Stromal cell of bone marrow (primary cell): ENCODE results near the gene TEX10.

Experiments
- DNase-seq: peaks from one replicate; pipeline ENCODE4 v3.0.0-alpha.2; 2012; ENCODE audit warnings: low read depth

Gene TEX10

GRCh38 chr9:100284247-100284646 is 68.5 kb downstream of the TEX10 start:
- DNase-seq = no peak

GRCh38 chr9:100282388-100282719 is 70.4 kb downstream of the TEX10 start:
- no peak for DNase-seq

- DNase-seq = no peak
Measured at GRCh38 chr9:100281676-100282387, 70.9 kb downstream of the TEX10 start.

- DNase-seq = no peak
Measured at GRCh38 chr9:100281066-100281465, 71.7 kb downstream of the TEX10 start.

GRCh38 chr9:100277166-100277979 is 75.4 kb downstream of the TEX10 start:
- DNase-seq = peak; percentile 69

- DNase-seq = no peak
Measured at GRCh38 chr9:100269656-100270055, 83.1 kb downstream of the TEX10 start.

GRCh38 chr9:100268271-100268670 is 84.5 kb downstream of the TEX10 start:
- DNase-seq = no peak

GRCh38 chr9:100267211-100267610 is 85.5 kb downstream of the TEX10 start:
- DNase-seq = no peak
